Adrenal gland (tissue), 5 donors: ENCODE data around the gene ERLEC1.
"Not testable (repeated sequence)": the region's sequence is repeated elsewhere in the genome, so short reads cannot be mapped to it uniquely, and the experiment has no call there.

ENCODE experiments used
- CTCF ChIP-seq, 6 experiments: fragments of 450-650 bp in 4 of 6; fragments of 200-600 bp in 2 of 6; sonication (generic) in 1 of 6; IDR thresholded peaks; 1 replicate in 5 of 6; 2 replicates in 1 of 6; pipeline versions ENCODE4 v1.5.1 to v1.8.0; 2016 to 2021; ENCODE audit warnings: antibody characterized with exemption in 6 of 6, mild to moderate bottlenecking in 2 of 6, moderate library complexity in 1 of 6
- POLR2A ChIP-seq, 2 donors: fragments of 450-650 bp; IDR thresholded peaks; one replicate each; pipeline ENCODE4 v1.6.1; 2017; ENCODE audit warnings: antibody characterized with exemption in 2 of 2, mild to moderate bottlenecking in 2 of 2, moderate library complexity in 1 of 2
- donor health status: DM: no; HTN: no; CAD: no.

- TF ChIP-seq CTCF, POLR2A (IDR thresholded peaks at IDR 0.05): not testable (repeated sequence)
Observed at GRCh38 chr2:53851052-53851757, 64.4 kb downstream of the ERLEC1 start.
